ENCODE data around the gene THAP4.
A peak's percentile ranks its signal among the peaks of the same experiment; 100 is the strongest.

The THAP4 gene, protein sequence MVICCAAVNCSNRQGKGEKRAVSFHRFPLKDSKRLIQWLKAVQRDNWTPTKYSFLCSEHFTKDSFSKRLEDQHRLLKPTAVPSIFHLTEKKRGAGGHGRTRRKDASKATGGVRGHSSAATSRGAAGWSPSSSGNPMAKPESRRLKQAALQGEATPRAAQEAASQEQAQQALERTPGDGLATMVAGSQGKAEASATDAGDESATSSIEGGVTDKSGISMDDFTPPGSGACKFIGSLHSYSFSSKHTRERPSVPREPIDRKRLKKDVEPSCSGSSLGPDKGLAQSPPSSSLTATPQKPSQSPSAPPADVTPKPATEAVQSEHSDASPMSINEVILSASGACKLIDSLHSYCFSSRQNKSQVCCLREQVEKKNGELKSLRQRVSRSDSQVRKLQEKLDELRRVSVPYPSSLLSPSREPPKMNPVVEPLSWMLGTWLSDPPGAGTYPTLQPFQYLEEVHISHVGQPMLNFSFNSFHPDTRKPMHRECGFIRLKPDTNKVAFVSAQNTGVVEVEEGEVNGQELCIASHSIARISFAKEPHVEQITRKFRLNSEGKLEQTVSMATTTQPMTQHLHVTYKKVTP

DNA sequence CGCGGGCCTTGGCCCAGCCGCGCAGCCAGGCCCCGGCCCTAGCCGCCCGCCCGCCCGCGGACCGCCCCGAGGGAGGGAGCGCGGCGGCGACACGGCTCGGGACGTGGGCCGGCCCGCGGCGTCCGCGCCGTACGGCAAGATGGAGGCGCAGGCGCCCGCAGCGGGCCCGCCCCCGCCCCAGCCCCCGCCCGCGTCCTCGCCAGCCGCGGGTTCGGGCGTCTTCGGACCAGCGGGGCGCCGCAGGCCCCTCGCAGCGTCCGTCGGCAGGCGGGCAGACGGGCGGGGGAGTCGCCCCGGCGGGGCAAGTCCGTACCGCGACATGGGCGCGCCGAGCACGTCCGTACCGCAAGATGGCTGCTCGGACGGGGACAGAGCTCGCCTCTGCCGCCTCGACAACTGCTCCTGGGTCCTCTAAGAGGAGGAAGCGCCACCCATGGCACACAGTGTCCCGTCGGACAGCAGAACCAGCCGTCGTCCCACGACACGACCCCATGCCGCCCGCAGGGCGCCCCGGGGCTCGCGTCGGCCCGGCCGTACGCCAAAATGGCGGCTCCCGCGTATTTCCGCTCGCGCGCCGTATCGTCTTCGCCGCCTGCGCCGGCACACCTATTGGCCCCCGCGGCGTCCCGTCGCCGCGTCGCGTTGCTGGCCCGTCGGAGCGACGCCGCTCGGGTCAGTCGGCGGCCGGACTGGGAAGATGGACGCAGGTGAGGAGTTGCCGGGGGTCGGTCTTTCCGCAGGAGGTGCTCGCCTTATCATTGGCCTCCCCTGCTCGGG lies at the start of gene THAP4, which contains the start of gene ATG4B:
TSS of gene THAP4 (minus strand) at position 141 of the 777 bp plus-strand sequence. CDS start 141 bp downstream, outside the sequence.
TSS of gene ATG4B (plus strand) at position 676 of the 777 bp plus-strand sequence. CDS start at position 698, 22 bp downstream.
- CTCF ChIA-PET: interaction anchor here (1.0 to 2.1 kb wide), 5 partner anchors 17 to 130 kb away, joined by 3 to 8 read pairs (median 4); partner anchors contain the start of gene STK25
- peak; percentile 23 for DNase-seq (ENCODE audit: low read depth, low spot score)
- POLR2A ChIA-PET: interaction anchor here (0.5 to 1.6 kb wide), 3 partner anchors 126 to 135 kb away, joined by 3 to 4 read pairs (median 3); no protein-coding TSS in a partner anchor
- H3K4me3 ChIP-seq (ENCODE audit: low read depth, low read length): peak within 1 kb of the TSS; percentile 91
- TF ChIP-seq, protein P1, sequence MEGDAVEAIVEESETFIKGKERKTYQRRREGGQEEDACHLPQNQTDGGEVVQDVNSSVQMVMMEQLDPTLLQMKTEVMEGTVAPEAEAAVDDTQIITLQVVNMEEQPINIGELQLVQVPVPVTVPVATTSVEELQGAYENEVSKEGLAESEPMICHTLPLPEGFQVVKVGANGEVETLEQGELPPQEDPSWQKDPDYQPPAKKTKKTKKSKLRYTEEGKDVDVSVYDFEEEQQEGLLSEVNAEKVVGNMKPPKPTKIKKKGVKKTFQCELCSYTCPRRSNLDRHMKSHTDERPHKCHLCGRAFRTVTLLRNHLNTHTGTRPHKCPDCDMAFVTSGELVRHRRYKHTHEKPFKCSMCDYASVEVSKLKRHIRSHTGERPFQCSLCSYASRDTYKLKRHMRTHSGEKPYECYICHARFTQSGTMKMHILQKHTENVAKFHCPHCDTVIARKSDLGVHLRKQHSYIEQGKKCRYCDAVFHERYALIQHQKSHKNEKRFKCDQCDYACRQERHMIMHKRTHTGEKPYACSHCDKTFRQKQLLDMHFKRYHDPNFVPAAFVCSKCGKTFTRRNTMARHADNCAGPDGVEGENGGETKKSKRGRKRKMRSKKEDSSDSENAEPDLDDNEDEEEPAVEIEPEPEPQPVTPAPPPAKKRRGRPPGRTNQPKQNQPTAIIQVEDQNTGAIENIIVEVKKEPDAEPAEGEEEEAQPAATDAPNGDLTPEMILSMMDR (IDR thresholded peaks at IDR 0.05; ENCODE audit: insufficient read depth, low read length, missing control alignments): no peak

DNA sequence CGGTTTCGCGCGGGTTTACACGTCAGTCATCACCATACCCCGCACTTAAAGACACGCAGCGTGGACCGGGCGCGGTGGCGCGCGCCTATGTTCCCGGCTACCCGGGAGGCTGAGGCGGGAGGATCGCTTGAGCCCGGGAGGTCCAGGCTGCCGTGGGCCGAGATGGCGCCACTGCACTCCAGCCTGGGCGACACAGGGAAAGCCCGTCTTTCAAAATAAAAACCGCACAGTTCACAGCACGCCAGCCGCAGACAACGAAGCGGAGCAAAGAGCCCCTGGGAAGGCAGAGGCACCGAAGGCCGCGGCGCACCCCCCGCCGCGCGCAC lies 49.3 kb upstream of the THAP4 start:
- POLR2A ChIA-PET: interaction anchor here (0.7 to 2.3 kb wide), 6 partner anchors 11 to 378 kb away, joined by 3 to 11 read pairs (median 4); partner anchors contain the start of gene ING5
- no peak for DNase-seq (ENCODE audit: low read depth, low spot score)
- CTCF ChIA-PET: interaction anchor here (1.5 kb wide), 1 partner anchor 192 kb away, joined by 3 read pairs; no protein-coding TSS in a partner anchor
- TF ChIP-seq, protein P1 (IDR thresholded peaks at IDR 0.05; ENCODE audit: insufficient read depth, low read length, missing control alignments): no peak
- peak overlapping the region; percentile 82 for H3K4me3 ChIP-seq (ENCODE audit: low read depth, low read length)

DNA sequence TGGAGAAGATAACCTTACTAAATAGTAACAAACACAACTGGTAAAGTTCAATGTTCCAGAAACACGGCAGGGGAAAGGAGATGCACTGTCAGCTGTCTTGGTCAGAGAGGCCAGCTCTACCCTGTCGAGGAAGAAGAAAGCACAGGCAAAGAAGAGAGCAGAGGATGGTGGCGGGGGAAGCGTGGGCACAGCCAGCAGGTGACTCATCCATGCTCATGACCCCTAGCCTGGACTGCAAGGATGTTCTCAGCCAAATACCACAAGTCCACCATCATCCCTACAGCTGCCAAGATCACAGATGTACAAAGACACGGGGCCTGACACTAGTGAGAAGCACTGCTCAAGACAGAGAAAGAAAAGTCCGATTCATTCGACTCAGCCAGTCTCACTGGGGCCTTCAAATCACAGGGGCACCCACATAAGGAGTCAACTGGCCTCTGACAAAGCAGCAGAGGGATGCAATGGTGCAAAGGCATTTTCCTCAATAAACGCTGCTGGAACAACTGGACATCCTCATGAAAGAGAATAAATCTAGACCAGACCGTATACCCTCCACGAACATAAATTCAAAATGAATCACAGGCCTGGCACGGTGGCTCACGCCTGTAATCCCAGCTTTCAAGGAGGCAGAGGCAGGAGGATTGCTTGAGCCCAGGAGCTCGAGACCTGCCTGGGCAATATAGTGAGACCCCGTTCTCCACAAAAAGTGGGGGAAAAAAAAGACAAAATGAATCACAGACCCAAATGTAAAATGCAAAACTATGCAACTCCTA lies 44.1 kb upstream of the THAP4 start:
- TF ChIP-seq, protein P1 (IDR thresholded peaks at IDR 0.05; ENCODE audit: insufficient read depth, low read length, missing control alignments): no peak
- DNase-seq (ENCODE audit: low read depth, low spot score): peak; percentile 93
- POLR2A ChIA-PET: interaction anchor here (1.1 kb wide), 1 partner anchor 53 kb away, joined by 3 read pairs; the partner anchor contains the start of gene D2HGDH
- CTCF ChIA-PET: interaction anchor here (1.2 to 2.3 kb wide), 4 partner anchors 12 to 50 kb away, joined by 4 to 11 read pairs (median 4); no protein-coding TSS in a partner anchor
- no peak overlapping the region for H3K4me3 ChIP-seq (ENCODE audit: low read depth, low read length)

DNA sequence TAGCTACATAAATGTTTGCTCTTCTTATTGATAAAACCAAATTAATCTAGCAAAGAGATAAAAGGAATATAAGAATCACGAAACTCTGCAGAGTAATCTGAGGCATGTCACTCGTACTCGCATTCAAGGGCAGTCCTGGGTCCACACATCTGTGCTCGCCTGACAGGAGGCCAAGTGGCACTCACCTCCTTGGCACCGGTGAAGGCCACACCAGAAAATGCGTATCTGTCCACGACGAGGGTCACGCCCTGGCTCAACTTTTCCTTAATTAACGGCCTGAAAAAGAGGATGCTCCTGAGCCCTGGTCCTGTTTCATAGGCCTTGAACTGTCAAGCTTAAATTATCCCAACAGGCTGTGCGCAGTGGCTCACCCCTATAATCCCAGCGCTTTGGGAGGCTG lies 43.1 kb upstream of the THAP4 start:
- TF ChIP-seq, protein P1 (IDR thresholded peaks at IDR 0.05; ENCODE audit: insufficient read depth, low read length, missing control alignments): no peak
- ChIA-PET CTCF (interaction anchor here (0.6 to 2.3 kb wide), 7 partner anchors 10 to 322 kb away, joined by 3 to 11 read pairs (median 4); no protein-coding TSS in a partner anchor), POLR2A (no interaction called here)
- DNase-seq (ENCODE audit: low read depth, low spot score): no peak
- no peak overlapping the region for H3K4me3 ChIP-seq (ENCODE audit: low read depth, low read length)

DNA sequence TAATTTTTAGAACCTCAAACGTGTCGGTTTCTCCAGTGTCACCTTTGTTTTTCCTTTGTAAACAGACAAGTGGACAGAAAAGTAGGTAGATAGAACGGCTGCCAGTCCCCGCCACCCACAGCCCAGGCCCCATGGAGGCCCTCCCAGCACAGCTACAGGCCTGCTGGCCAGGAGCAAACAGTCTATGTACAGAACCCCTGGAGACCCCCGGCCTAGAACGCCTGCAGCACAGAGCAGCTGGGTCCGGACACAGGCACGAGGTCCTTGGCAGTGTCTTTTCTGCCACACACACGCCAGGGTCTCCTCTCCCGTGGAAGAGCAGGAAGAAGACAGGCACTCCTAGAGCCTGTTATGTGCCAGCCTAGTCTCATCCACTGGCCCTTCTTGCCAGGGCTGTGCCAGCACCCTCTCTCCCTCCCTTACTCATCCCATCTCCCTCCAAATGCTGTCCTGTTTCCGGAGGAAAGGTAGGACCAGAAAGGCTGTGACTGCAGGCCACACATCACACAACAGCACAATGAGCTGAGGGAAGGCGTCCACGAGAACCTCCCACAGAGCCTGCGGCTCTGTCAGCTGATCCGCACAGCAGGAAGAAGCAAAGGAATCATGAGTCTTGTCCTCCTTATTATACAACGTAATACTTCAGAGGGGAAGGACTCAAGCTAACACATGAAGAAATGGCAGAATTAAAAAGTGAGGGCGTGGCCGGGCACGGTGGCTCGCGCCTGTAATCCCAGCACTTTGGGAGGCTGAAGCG lies 42.0 kb upstream of the THAP4 start:
- CTCF ChIA-PET: interaction anchor here (0.9 to 2.3 kb wide), 7 partner anchors 9 to 200 kb away, joined by 3 to 11 read pairs (median 4); no protein-coding TSS in a partner anchor
- DNase-seq (ENCODE audit: low read depth, low spot score): no peak
- no peak overlapping the region for H3K4me3 ChIP-seq (ENCODE audit: low read depth, low read length)
- POLR2A ChIA-PET: no interaction called here
- TF ChIP-seq, protein P1 (IDR thresholded peaks at IDR 0.05; ENCODE audit: insufficient read depth, low read length, missing control alignments): no peak
